ENCODE data around the gene TRPV6. TPM values are rescaled to one million over a fixed set of nuclear protein-coding genes. Genes with fewer than 3 reads are reported as not detected.

TRPV6 gene
- total and polyA plus RNA-seq, 2 donors from 2014 or later, result 4.4 to 5.5 TPM

DNA sequence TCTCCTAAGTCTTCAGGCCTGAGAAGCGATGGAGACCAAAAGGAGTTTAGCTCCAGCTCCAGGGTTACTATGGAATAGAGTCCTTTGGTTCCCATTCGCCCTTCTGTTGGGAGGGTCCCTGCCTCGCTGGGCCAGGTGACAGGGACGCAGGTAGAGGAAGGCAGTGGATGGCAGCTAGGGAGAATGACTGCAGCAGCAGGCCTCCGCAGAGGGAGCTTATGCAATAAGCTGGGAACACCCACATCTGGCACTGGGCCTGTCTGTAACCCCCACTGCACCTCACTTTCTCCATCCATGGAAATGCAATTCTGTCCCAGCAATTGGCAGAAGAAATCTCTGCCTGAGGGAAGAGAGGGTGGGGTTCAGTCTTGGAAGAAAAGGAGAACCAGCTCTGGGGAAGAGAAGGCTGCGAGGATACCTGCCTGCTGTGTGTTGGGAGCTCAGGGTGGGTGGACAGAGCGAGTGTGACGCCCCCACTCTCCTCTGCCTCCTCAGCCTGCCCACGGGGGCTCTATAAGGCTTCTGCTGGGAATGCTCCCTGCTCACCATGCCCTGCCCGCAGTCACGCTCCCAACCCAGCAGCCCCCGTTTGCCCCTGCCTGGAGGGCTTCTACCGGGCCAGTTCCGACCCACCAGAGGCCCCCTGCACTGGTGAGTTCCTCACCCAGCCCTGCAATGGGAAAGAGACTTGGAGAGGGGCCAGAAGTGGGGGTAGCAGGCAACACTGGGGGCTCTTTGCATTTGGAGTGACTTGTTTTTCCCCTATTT, 20.4 kb downstream of the TRPV6 start:
- TF ChIP-seq, protein P1, sequence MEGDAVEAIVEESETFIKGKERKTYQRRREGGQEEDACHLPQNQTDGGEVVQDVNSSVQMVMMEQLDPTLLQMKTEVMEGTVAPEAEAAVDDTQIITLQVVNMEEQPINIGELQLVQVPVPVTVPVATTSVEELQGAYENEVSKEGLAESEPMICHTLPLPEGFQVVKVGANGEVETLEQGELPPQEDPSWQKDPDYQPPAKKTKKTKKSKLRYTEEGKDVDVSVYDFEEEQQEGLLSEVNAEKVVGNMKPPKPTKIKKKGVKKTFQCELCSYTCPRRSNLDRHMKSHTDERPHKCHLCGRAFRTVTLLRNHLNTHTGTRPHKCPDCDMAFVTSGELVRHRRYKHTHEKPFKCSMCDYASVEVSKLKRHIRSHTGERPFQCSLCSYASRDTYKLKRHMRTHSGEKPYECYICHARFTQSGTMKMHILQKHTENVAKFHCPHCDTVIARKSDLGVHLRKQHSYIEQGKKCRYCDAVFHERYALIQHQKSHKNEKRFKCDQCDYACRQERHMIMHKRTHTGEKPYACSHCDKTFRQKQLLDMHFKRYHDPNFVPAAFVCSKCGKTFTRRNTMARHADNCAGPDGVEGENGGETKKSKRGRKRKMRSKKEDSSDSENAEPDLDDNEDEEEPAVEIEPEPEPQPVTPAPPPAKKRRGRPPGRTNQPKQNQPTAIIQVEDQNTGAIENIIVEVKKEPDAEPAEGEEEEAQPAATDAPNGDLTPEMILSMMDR (IDR thresholded peaks at IDR 0.05; ENCODE audit: borderline replicate concordance, extremely low read depth, insufficient read depth), result no peak
- Histone ChIP-seq H3K9me3 (ENCODE audit: control insufficient read depth in 2 of 3, insufficient read depth in 1 of 3, low read length in 3 of 3) (no peaks in the 10 kb centered on the region), H3K4me3 (ENCODE audit: low read length in 3 of 3) (no peak overlapping the region), H3K9ac (ENCODE audit: low read length in 3 of 3) (no peak overlapping the region), H3K27me3 (ENCODE audit: control insufficient read depth, insufficient read depth, low read length) (no peaks in the 10 kb centered on the region), H3K27ac (ENCODE audit: low read depth in 2 of 2, low read length in 2 of 2) (no peak overlapping the region), H3K36me3 (ENCODE audit: control insufficient read depth in 2 of 3, insufficient read depth in 3 of 3, low read length in 3 of 3) (no peaks in the 10 kb centered on the region), H3K4me1 (ENCODE audit: control insufficient read depth in 2 of 3, insufficient read depth in 2 of 3, low read depth in 1 of 3, low read length in 3 of 3) (no peaks in the 10 kb centered on the region)
- intact Hi-C loops (cut with DNase I), result no loop called here
- DNase-seq, result peak in 1 of 5 donors; percentile 65
- no peak for FAIRE-seq

DNA sequence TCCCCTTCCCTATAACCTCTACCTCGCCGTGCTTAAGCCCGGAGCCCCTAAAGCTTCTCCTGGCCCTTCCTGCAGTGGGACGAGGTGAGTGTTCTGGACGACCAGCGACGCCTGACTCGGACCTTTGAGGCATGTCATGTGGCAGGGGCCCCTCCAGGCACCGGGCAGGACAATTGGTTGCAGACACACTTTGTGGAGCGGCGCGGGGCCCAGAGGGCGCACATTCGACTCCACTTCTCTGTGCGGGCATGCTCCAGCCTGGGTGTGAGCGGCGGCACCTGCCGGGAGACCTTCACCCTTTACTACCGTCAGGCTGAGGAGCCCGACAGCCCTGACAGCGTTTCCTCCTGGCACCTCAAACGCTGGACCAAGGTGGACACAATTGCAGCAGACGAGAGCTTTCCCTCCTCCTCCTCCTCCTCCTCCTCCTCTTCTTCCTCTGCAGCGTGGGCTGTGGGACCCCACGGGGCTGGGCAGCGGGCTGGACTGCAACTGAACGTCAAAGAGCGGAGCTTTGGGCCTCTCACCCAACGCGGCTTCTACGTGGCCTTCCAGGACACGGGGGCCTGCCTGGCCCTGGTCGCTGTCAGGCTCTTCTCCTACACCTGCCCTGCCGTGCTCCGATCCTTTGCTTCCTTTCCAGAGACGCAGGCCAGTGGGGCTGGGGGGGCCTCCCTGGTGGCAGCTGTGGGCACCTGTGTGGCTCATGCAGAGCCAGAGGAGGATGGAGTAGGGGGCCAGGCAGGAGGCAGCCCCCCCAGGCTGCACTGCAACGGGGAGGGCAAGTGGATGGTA, 21.5 kb downstream of the TRPV6 start:
- Histone ChIP-seq H3K27me3 (ENCODE audit: control insufficient read depth, insufficient read depth, low read length) (no peaks in the 10 kb centered on the region), H3K4me3 (ENCODE audit: low read length in 3 of 3) (no peak overlapping the region), H3K9ac (ENCODE audit: low read length in 3 of 3) (no peak overlapping the region), H3K36me3 (ENCODE audit: control insufficient read depth in 2 of 3, insufficient read depth in 3 of 3, low read length in 3 of 3) (no peaks in the 10 kb centered on the region), H3K9me3 (ENCODE audit: control insufficient read depth in 2 of 3, insufficient read depth in 1 of 3, low read length in 3 of 3) (no peaks in the 10 kb centered on the region), H3K4me1 (ENCODE audit: control insufficient read depth in 2 of 3, insufficient read depth in 2 of 3, low read depth in 1 of 3, low read length in 3 of 3) (no peaks in the 10 kb centered on the region), H3K27ac (ENCODE audit: low read depth in 2 of 2, low read length in 2 of 2) (no peak overlapping the region)
- no peak for FAIRE-seq
- TF ChIP-seq, protein P1 (IDR thresholded peaks at IDR 0.05; ENCODE audit: borderline replicate concordance, extremely low read depth, insufficient read depth), result no peak
- intact Hi-C loops (cut with DNase I), result no loop called here
- peak in 1 of 5 donors; percentile 53 for DNase-seq

DNA sequence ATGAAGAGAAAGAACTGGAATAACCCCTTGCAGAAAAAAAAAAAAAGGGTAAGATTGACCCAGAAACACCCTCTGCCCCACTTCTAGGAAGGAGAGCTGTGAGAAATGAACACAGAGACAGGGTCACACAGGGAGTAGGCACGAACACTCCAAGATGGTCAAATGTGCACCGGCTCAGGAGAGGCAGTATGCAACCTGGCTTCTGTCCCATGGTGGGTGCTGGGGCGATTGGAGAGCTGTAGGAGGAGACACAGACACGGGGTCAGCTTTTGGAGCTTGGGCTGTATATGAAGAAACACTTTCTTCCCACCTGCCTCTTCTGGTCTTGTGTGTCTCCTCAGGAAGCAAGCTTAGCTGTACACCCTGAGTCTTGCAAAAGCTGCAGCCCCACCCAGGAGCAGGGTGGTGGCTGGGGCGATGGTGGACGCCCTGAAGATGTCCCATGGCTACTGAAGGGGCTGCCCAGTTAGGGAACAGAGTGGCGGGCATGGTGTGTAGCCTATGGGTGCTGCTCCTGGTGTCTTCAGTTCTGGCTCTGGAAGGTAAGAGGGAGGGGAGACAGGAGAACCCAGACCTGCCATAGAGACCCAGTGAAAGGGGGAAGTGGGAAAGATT, 22.7 kb downstream of the TRPV6 start:
- TF ChIP-seq, protein P1 (IDR thresholded peaks at IDR 0.05; ENCODE audit: borderline replicate concordance, extremely low read depth, insufficient read depth), result no peak
- Histone ChIP-seq H3K4me1 (ENCODE audit: control insufficient read depth in 2 of 3, insufficient read depth in 2 of 3, low read depth in 1 of 3, low read length in 3 of 3) (no peaks in the 10 kb centered on the region), H3K36me3 (ENCODE audit: control insufficient read depth in 2 of 3, insufficient read depth in 3 of 3, low read length in 3 of 3) (no peaks in the 10 kb centered on the region), H3K4me3 (ENCODE audit: low read length in 3 of 3) (no peak overlapping the region), H3K27ac (ENCODE audit: low read depth in 2 of 2, low read length in 2 of 2) (no peak overlapping the region), H3K27me3 (ENCODE audit: control insufficient read depth, insufficient read depth, low read length) (no peaks in the 10 kb centered on the region), H3K9me3 (ENCODE audit: control insufficient read depth in 2 of 3, insufficient read depth in 1 of 3, low read length in 3 of 3) (no peaks in the 10 kb centered on the region), H3K9ac (ENCODE audit: low read length in 3 of 3) (no peak overlapping the region)
- DNase-seq (no peak), FAIRE-seq (no peak)
- intact Hi-C loops (cut with DNase I), result no loop called here
